Prostate gland (tissue), 2 donors: ENCODE data around the gene DTNB. TPM values are rescaled to one million over a fixed set of nuclear protein-coding genes. Genes with fewer than 3 reads are reported as not detected.
A peak's percentile ranks its signal among the peaks of the same experiment; 100 is the strongest.
"Not testable (repeated sequence)": the region's sequence is repeated elsewhere in the genome, so short reads cannot be mapped to it uniquely, and the experiment has no call there.

ENCODE experiments used
- DNase-seq: peaks from one replicate; pipeline ENCODE4 v3.0.0-alpha.2; 2019; ENCODE audit warnings: low spot score
- H3K27ac ChIP-seq, 2 donors: fragments of 200-600 bp; sonication (generic); 2 replicates each; pipeline ENCODE4 v1.5.1; 2017 to 2019
- H3K27me3 ChIP-seq: fragments of 200-600 bp; sonication (generic); replicated peaks from 2 replicates; pipeline ENCODE4 v1.5.1; 2019; ENCODE audit not compliant: insufficient read depth
- H3K36me3 ChIP-seq, 2 donors: fragments of 200-600 bp; sonication (generic); 1 replicate in 1 of 2; 2 replicates in 1 of 2; pipeline versions ENCODE4 v1.5.1 to v1.8.1; 2017 to 2019
- H3K4me1 ChIP-seq: fragments of 200-600 bp; sonication (generic); replicated peaks from 2 replicates; pipeline ENCODE4 v1.5.1; 2019
- H3K4me3 ChIP-seq, 2 donors: fragments of 200-600 bp; sonication (generic); 2 replicates each; pipeline ENCODE4 v1.5.1; 2017 to 2019
- H3K9me3 ChIP-seq: fragments of 200-600 bp; sonication (generic); 2 replicates; pipeline ENCODE4 v1.5.1; 2017
- POLR2A ChIP-seq: fragments of 450-650 bp; IDR thresholded peaks from one replicate; pipeline ENCODE4 v1.6.1; 2016; ENCODE audit warnings: antibody characterized with exemption, mild to moderate bottlenecking
- POLR2AphosphoS5 ChIP-seq: sonication (generic); formaldehyde crosslinking; IDR thresholded peaks from one replicate; pipeline ENCODE4 v1.6.1; 2017; ENCODE audit warnings: antibody characterized with exemption
- WGBS: methylation state at CpG from one replicate; pipeline ENCODE4 v1.1.5; 2018; 5-methylcytosine and 5-hydroxymethylcytosine counted together
- intact Hi-C: fragments of 100-400 bp; cut with DNase I; formaldehyde crosslinking; loops from one replicate; pipeline ENCODE4 v1.14.2; 2022
- total RNA-seq, 2 donors: library from RNA; depleted of rRNA; stranded (reverse); fragments of >200 nt; gene quantifications; one replicate each; pipeline ENCODE4 v1.1.0, GENCODE V29; 2016
- TF ChIP-seq, protein P1 (sequence below), 4 experiments: fragments of 200-600 bp in 2 of 4; fragments of 450-650 bp in 2 of 4; sonication (generic) in 2 of 4; IDR thresholded peaks; 1 replicate in 3 of 4; 2 replicates in 1 of 4; pipeline ENCODE4 v1.5.1; 2016 to 2019; ENCODE audit warnings: antibody characterized with exemption in 4 of 4, mild to moderate bottlenecking in 2 of 4, moderate library complexity in 2 of 4

DTNB gene
- total RNA-seq, 2 donors from 2014 or later = 47.0 to 61.9 TPM

DNA sequence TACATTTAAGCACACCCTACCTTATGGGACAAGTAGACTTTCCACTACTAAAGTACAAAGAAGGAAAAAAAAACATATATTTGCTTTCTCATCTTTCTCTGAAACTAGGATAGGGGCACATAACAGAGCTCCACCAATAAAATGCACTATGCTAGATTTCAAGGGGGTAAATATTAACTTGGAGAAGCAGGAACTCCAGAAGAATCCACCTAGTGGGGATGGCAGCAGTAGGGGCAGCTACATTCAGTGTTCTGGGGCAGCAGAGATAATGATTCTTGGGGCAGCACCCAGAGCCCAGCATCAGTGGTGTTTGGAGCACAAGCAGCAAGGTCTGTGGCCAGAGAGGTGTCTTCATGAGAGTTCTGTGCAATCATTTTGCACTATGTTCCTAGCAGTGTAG, 64.7 kb downstream of the DTNB start:
- no peak for DNase-seq
- TF ChIP-seq POLR2A (no peak), POLR2AphosphoS5 (no peak)
- TF ChIP-seq, protein P1, sequence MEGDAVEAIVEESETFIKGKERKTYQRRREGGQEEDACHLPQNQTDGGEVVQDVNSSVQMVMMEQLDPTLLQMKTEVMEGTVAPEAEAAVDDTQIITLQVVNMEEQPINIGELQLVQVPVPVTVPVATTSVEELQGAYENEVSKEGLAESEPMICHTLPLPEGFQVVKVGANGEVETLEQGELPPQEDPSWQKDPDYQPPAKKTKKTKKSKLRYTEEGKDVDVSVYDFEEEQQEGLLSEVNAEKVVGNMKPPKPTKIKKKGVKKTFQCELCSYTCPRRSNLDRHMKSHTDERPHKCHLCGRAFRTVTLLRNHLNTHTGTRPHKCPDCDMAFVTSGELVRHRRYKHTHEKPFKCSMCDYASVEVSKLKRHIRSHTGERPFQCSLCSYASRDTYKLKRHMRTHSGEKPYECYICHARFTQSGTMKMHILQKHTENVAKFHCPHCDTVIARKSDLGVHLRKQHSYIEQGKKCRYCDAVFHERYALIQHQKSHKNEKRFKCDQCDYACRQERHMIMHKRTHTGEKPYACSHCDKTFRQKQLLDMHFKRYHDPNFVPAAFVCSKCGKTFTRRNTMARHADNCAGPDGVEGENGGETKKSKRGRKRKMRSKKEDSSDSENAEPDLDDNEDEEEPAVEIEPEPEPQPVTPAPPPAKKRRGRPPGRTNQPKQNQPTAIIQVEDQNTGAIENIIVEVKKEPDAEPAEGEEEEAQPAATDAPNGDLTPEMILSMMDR (IDR thresholded peaks at IDR 0.05) = no peak
- intact Hi-C loops = no loop called here

DNA sequence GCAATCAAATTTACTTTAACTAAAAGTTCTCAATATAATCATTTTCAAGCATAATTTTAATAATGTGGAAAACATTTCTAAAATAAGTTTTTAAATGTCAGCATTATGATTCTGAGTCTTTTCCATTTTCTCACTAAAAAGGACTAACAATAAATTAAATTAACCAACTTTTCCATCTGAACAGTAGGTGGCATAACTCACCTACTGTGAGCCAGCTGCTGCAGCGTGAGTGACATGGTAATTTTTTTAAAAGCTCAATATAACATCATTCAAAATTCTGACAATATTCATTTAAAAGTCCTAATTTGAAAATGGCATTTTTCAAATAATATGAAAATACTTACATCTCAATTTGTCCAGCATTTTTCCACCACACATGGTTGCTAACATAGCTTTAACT, 66.5 kb downstream of the DTNB start:
- no peak for DNase-seq
- Histone ChIP-seq H3K27ac (no peak overlapping the region), H3K36me3 (no peaks in the 10 kb centered on the region), H3K27me3 (no peaks in the 10 kb centered on the region), H3K4me3 (no peak overlapping the region), H3K9me3 (no peaks in the 10 kb centered on the region), H3K4me1 (no peaks in the 10 kb centered on the region)
- WGBS = 9% methylated on average over 1 of the region's 1 CpG
- no peak for TF ChIP-seq POLR2A
- TF ChIP-seq, protein P1 (IDR thresholded peaks at IDR 0.05) = peak in 3 of 4 experiments; percentile 40 to 74 (median 70)
- peak; percentile 15 for TF ChIP-seq POLR2AphosphoS5
- intact Hi-C loops = loop anchor here (2.0 kb wide), 1 partner anchor 58 kb away; no protein-coding TSS in a partner anchor

More for the DNA sequence above, 64.7 kb downstream of the DTNB start:
- no peaks in the 10 kb centered on the region for H3K27me3 ChIP-seq
- H3K27ac ChIP-seq = no peak overlapping the region
- H3K36me3 ChIP-seq = no peaks in the 10 kb centered on the region
- H3K9me3 ChIP-seq = no peaks in the 10 kb centered on the region
- no peaks in the 10 kb centered on the region for H3K4me1 ChIP-seq
- H3K4me3 ChIP-seq = no peak overlapping the region

DNA sequence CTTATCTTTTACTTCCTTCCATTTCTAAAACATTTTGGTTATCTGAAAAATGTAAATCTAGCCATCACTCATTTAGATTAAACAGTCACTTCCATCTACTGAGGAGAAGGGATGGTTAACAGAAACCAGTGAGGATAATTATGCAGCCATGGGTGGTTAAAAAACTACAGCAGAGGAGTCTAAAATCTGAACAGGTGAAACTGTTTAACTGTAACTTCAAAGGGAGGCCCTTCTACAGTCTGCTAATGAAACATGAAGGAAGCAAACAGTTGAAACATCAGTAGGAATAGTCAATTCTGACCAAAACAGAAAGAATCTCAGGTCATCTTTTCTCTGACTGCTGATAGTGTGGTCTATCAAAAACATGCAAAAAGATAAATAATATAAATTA, 71.0 kb downstream of the DTNB start:
- Histone ChIP-seq H3K27me3 (no peaks in the 10 kb centered on the region), H3K4me3 (no peak overlapping the region), H3K4me1 (no peaks in the 10 kb centered on the region), H3K27ac (no peak overlapping the region), H3K36me3 (no peaks in the 10 kb centered on the region), H3K9me3 (no peaks in the 10 kb centered on the region)
- DNase-seq = no peak
- TF ChIP-seq, protein P1 (IDR thresholded peaks at IDR 0.05) = no peak
- TF ChIP-seq POLR2AphosphoS5 (no peak), POLR2A (no peak)
- intact Hi-C loops = no loop called here

DNA sequence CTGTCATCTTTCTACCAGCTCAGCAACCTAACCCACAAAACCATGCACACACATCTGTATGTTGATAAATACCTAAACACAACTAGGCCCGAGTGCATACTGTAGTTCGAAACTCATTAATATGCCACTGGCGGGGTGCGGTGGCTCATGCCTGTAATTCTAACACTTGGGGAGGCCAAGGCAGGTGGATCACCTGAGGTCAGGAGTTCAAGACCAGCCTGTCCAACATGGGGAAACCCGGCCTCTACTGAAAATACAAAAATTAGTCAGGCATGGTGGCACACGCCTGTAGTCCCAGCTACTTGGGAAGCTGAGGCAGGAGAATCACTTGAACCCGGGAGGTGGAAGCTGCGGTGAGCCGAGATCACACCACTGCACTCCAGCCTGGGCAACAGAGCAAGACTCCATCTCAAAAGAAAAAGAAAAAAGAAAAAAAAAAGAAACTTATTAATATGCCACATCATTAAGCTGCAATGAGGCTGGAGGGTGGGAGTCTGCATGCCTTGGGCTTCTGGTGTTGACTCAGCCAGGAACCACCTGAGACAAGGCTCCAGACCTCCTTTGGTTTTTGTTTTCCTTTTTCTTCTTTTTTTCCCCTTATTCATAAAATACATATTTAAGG, 71.6 kb downstream of the DTNB start:
- H3K27ac ChIP-seq, H3K4me1 ChIP-seq, H3K27me3 ChIP-seq, H3K9me3 ChIP-seq, intact Hi-C loops, H3K36me3 ChIP-seq, DNase-seq, H3K4me3 ChIP-seq: not testable (repeated sequence)
- WGBS = 94% methylated on average over 9 of the region's 9 CpGs

DNA sequence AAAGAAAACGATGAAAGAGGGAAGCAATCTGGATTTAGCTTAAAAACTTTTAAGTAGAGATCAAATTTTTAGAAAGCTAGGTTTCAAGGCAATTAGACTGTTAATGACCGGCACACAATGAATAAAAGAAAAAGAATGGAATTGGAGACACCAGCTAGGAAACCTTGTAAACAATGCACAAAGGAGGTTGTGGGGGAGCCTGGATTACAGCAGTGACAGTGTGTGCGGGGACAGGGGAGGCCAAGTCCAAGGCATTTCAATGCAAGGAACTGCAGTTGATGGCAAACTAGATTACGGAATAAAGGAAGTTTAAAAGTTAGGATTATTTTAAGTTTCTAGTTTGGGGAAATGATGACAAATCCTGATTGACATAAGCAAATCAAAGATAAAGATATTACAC, 74.5 kb downstream of the DTNB start:
- Histone ChIP-seq H3K27ac (no peak overlapping the region), H3K9me3 (no peaks in the 10 kb centered on the region), H3K27me3 (no peaks in the 10 kb centered on the region), H3K4me1 (no peaks in the 10 kb centered on the region), H3K4me3 (no peak overlapping the region), H3K36me3 (no peaks in the 10 kb centered on the region)
- no peak for DNase-seq
- intact Hi-C loops = no loop called here
- TF ChIP-seq POLR2AphosphoS5 (no peak), POLR2A (no peak)
- TF ChIP-seq, protein P1 (IDR thresholded peaks at IDR 0.05) = no peak
- WGBS = 90% methylated on average over 4 of the region's 4 CpGs
